ENCODE data around the gene IGSF9B.

GRCh38 chr11:133980665-133981064 lies 23.9 kb upstream of the IGSF9B start:
- TF ChIP-seq CTCF (IDR thresholded peaks at IDR 0.05) (no peak), POLR2A (IDR thresholded peaks at IDR 0.05) (no peak)
